BE2C (cell line): ENCODE results near the gene DMBT1.

ENCODE experiments used
- DNase-seq: peaks from one replicate; pipeline ENCODE4 v3.0.0-alpha.2; 2020
- H3K27me3 ChIP-seq: fragments of 250-450 bp; sonication (Bioruptor Pico); 2 replicates; pipeline ENCODE4 v1.5.1; 2020; ENCODE audit warnings: mild to moderate bottlenecking
- H3K36me3 ChIP-seq: fragments of 250-450 bp; sonication (Bioruptor Pico); 2 replicates; pipeline ENCODE4 v1.5.1; 2020; ENCODE audit warnings: mild to moderate bottlenecking
- H3K4me1 ChIP-seq: fragments of 250-450 bp; sonication (Bioruptor Pico); 2 replicates; pipeline ENCODE4 v1.5.1; 2020
- H3K4me3 ChIP-seq: 2 replicates; pipeline ENCODE4 v1.5.1; 2011; ENCODE audit warnings: low read depth, low read length
- H3K9me3 ChIP-seq: fragments of 250-450 bp; sonication (Bioruptor Pico); 2 replicates; pipeline ENCODE4 v1.5.1; 2020
- CTCF ChIP-seq: IDR thresholded peaks from 2 replicates; pipeline ENCODE4 v1.5.1; 2012; ENCODE audit warnings: mild to moderate bottlenecking, low read depth, low read length

Gene DMBT1

DNA sequence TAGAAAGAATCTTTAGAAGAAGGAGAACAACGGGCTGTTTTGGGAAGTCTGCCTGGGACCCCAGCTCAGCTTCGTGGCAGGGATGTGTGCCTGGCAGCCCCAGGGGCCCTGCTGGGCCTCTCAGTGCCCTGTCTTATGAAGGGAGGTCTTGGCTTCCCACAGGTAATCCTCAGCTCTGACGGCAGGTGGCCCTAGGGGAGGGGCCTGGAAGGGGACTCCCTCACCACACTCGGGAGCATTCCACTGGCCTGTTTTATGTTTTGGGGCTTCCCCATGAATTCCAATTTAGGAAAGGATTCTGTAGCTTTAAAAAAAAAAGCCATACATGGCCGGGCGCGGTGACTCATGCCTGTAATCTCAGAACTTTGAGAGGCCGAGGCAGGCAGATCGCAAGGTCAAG is 3.0 kb upstream of the DMBT1 start:
- H3K27me3 ChIP-seq, result peaks cover 4% of the 10 kb centered on the region; the same call in 1 of the 2 replicates
- no peak for DNase-seq
- no peak overlapping the region for H3K4me3 ChIP-seq
- TF ChIP-seq CTCF, result no peak
- H3K4me1 ChIP-seq, result no peaks in the 10 kb centered on the region
- no peaks in the 10 kb centered on the region for H3K9me3 ChIP-seq
- H3K36me3 ChIP-seq, result no peaks in the 10 kb centered on the region

DNA sequence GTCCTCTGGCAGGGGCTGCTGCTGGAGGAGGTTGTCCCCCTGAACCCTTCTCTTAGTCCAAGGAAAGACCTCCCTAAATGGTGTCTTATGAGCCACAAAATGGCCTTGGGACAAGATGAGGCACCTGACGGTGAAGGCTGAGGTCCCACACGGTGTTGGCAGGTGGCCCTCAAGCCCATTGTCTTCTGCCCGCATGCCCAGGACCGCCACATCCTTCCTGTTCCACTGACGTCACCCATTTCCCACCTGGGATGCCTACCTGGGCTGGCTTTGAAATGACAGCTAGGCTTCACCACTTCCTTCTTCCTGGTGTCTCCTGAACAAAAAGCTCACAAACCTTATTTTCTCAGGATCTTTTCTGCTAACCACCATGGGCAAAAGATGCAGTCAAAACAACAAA is 2.1 kb upstream of the DMBT1 start:
- no peak for TF ChIP-seq CTCF
- Histone ChIP-seq H3K9me3 (no peaks in the 10 kb centered on the region), H3K4me3 (no peak overlapping the region), H3K27me3 (peaks cover 4% of the 10 kb centered on the region; the same call in 1 of the 2 replicates), H3K36me3 (no peaks in the 10 kb centered on the region), H3K4me1 (no peaks in the 10 kb centered on the region)
- DNase-seq, result no peak

- no peak for DNase-seq
- TF ChIP-seq CTCF, result no peak
Observed at GRCh38 chr10:122559228-122559627, 1.3 kb upstream of the DMBT1 start.

GRCh38 chr10:122561212-122561611 is 658 bp downstream of the DMBT1 start:
- Histone ChIP-seq H3K27me3 (peaks cover 9% of the 10 kb centered on the region; the same call in 1 of the 2 replicates), H3K36me3 (no peaks in the 10 kb centered on the region), H3K4me1 (no peaks in the 10 kb centered on the region), H3K9me3 (no peaks in the 10 kb centered on the region), H3K4me3 (no peak overlapping the region)
- TF ChIP-seq CTCF, result no peak
- DNase-seq, result no peak

More at GRCh38 chr10:122559228-122559627, 1.3 kb upstream of the DMBT1 start:
- H3K4me1 ChIP-seq, result no peaks in the 10 kb centered on the region
- peaks cover 9% of the 10 kb centered on the region; the same call in 1 of the 2 replicates for H3K27me3 ChIP-seq
- H3K36me3 ChIP-seq, result no peaks in the 10 kb centered on the region
- no peaks in the 10 kb centered on the region for H3K9me3 ChIP-seq
- H3K4me3 ChIP-seq, result no peak overlapping the region

GRCh38 chr10:122561792-122562191 is 1.2 kb downstream of the DMBT1 start:
- DNase-seq, result no peak
- TF ChIP-seq CTCF, result no peak
- Histone ChIP-seq H3K9me3 (no peaks in the 10 kb centered on the region), H3K36me3 (no peaks in the 10 kb centered on the region), H3K4me1 (no peaks in the 10 kb centered on the region), H3K4me3 (no peak overlapping the region), H3K27me3 (peaks cover 9% of the 10 kb centered on the region; the same call in 1 of the 2 replicates)

GRCh38 chr10:122564980-122565379 is 4.4 kb downstream of the DMBT1 start:
- no peaks in the 10 kb centered on the region for H3K36me3 ChIP-seq
- no peaks in the 10 kb centered on the region for H3K4me1 ChIP-seq
- no peaks in the 10 kb centered on the region for H3K9me3 ChIP-seq
- H3K27me3 ChIP-seq, result peaks cover 5% of the 10 kb centered on the region; the same call in 1 of the 2 replicates
- no peak for DNase-seq
- TF ChIP-seq CTCF, result no peak
- no peak overlapping the region for H3K4me3 ChIP-seq
